HepG2 (cell line): ENCODE measurements around the gene KCTD1. TPM values are rescaled to one million over a fixed set of nuclear protein-coding genes. Genes with fewer than 3 reads are reported as not detected.

Experiments used
- ATAC-seq: fragments of 200-7000 bp; cut with Tn5 transposase; 3 replicates; pipeline ENCODE4 v1.9.1; 2020; ENCODE audit warnings: mild to moderate bottlenecking, moderate library complexity
- BruUV-seq: library from RNA; stranded (reverse); fragments of 400-500 nt; replicated peaks from 2 replicates; lab custom pipeline; 2021; lab: Mats Ljungman, UMichigan
- CTCF ChIA-PET: fragments of 300-600 bp; formaldehyde crosslinking; extraction: SDS; loops from one replicate; lab custom pipeline; 2021; ENCODE audit warnings: low total read pairs, inconsistent platforms, low intra/inter-chr PET ratio; lab: Yijun Ruan, JAX
- POLR2A ChIA-PET: fragments of 350-600 bp; sonication (Branson Sonifier 250); formaldehyde crosslinking; loops from one replicate; lab custom pipeline; 2020; ENCODE audit warnings: antibody characterized with exemption, inconsistent platforms; lab: Yijun Ruan, JAX
- DNase-seq: peaks from one replicate; pipeline ENCODE4 v3.0.0-alpha.2; 2015; ENCODE audit warnings: low spot score
- FAIRE-seq: peaks from 3 replicates; lab custom pipeline; 2011; peaks lifted over from hg19 to GRCh38; lab: Jason Lieb, UNC
- H2AFZ ChIP-seq: one replicate; pipeline ENCODE4 v1.6.1; 2011; ENCODE audit warnings: low read length, inconsistent platforms
- H3K27ac ChIP-seq: fragments of 300-600 bp; 3 replicates; pipeline ENCODE4 v1.8.0; 2011; ENCODE audit warnings: mixed run types, mild to moderate bottlenecking, mixed read lengths, low read length, inconsistent platforms; ENCODE audit not compliant: insufficient read depth; ENCODE audit errors: extremely low read length
- H3K27me3 ChIP-seq, 2 experiments: fragments of 200-600 bp in 1 of 2; 2 replicates in 1 of 2; 3 replicates in 1 of 2; pipeline versions ENCODE4 v1.6.0 to v1.8.0; 2011; ENCODE audit warnings: low read length in 2 of 2, mild to moderate bottlenecking in 2 of 2, moderate library complexity in 2 of 2, inconsistent platforms in 1 of 2; ENCODE audit not compliant: insufficient read depth in 2 of 2, control insufficient read depth in 1 of 2
- H3K36me3 ChIP-seq, 2 experiments: fragments of 200-600 bp in 1 of 2; replicated peaks in 1 of 2; 2 replicates in 1 of 2; 3 replicates in 1 of 2; pipeline versions ENCODE4 v1.5.1 to v1.8.0; 2011; ENCODE audit warnings: low read length in 2 of 2, inconsistent platforms in 1 of 2; ENCODE audit not compliant: insufficient read depth in 2 of 2, control insufficient read depth in 1 of 2
- H3K4me1 ChIP-seq: 2 replicates; pipeline ENCODE4 v1.5.1; 2012; ENCODE audit warnings: low read length, inconsistent platforms; ENCODE audit not compliant: insufficient read depth
- H3K4me2 ChIP-seq: 2 replicates; pipeline ENCODE4 v1.6.0; 2011; ENCODE audit warnings: low read depth, low read length, inconsistent platforms
- H3K4me3 ChIP-seq, 3 experiments: fragments of 200-600 bp in 1 of 3; sonication (generic), shearing (Covaris generic) in 1 of 3; replicated peaks in 1 of 3; 2 replicates each; pipeline ENCODE4 v1.5.1; 2011 to 2016; ENCODE audit warnings: low read length in 3 of 3, inconsistent platforms in 2 of 3, low read depth in 2 of 3, mild to moderate bottlenecking in 2 of 3, control low read depth in 1 of 3, mixed read lengths in 1 of 3; ENCODE audit not compliant: insufficient read depth in 1 of 3
- H3K79me2 ChIP-seq: one replicate; pipeline ENCODE4 v1.6.1; 2011; ENCODE audit warnings: low read length, inconsistent platforms; ENCODE audit not compliant: insufficient read depth
- H3K9ac ChIP-seq: 2 replicates; pipeline ENCODE4 v1.6.0; 2011; ENCODE audit warnings: mild to moderate bottlenecking, low read depth, low read length, inconsistent platforms; ENCODE audit not compliant: insufficient read depth
- H3K9me3 ChIP-seq: 2 replicates; pipeline ENCODE4 v1.5.1; 2012; ENCODE audit warnings: mild to moderate bottlenecking, low read length
- H4K20me1 ChIP-seq: 2 replicates; pipeline ENCODE4 v1.6.0; 2011; ENCODE audit warnings: inconsistent platforms, mild to moderate bottlenecking, low read length, moderate library complexity; ENCODE audit not compliant: insufficient read depth
- KDM5A ChIP-seq: fragments of 200-600 bp; sonication (generic); IDR thresholded peaks from 2 replicates; pipeline ENCODE4 v1.7.0; 2018; ENCODE audit warnings: antibody characterized with exemption, mild to moderate bottlenecking, low read length, borderline replicate concordance
- NCOA2 ChIP-seq: sonication (generic); formaldehyde crosslinking; IDR thresholded peaks from 2 replicates; pipeline ENCODE4 v1.8.0; 2022; ENCODE audit warnings: inconsistent platforms
- PPARG ChIP-seq: conservative IDR thresholded peaks from 2 replicates; pipeline ENCODE4 v1.6.1; 2016; ENCODE audit warnings: missing biosample characterization, missing genetic modification reagents
- SMAD9 ChIP-seq: sonication (generic); formaldehyde crosslinking; IDR thresholded peaks from 2 replicates; pipeline ENCODE4 v1.5.1; 2020; ENCODE audit warnings: mild to moderate bottlenecking, missing genetic modification reagents
- SOX6 ChIP-seq, 2 experiments: fragments of 450-650 bp in 1 of 2; sonication (generic) in 1 of 2; formaldehyde crosslinking in 1 of 2; IDR thresholded peaks; 2 replicates each; pipeline versions ENCODE4 v1.4.0 to v1.6.1; 2017 to 2020; ENCODE audit warnings: antibody characterized with exemption in 1 of 2, mild to moderate bottlenecking in 1 of 2, missing genetic modification reagents in 1 of 2
- TP53 ChIP-seq: sonication (generic); formaldehyde crosslinking; conservative IDR thresholded peaks from 2 replicates; pipeline ENCODE4 v1.4.0; 2020; ENCODE audit warnings: missing genetic modification reagents
- TRIM22 ChIP-seq: fragments of 450-650 bp; IDR thresholded peaks from 2 replicates; pipeline ENCODE4 v1.6.1; 2017
- U2AF2 ChIP-seq: fragments of 200-400 bp; formaldehyde crosslinking; IDR thresholded peaks from 2 replicates; pipeline ENCODE4 v1.6.1; 2017; ENCODE audit warnings: low read depth, mild to moderate bottlenecking, low read length
- ZNF276 ChIP-seq: sonication (generic); formaldehyde crosslinking; IDR thresholded peaks from 2 replicates; pipeline ENCODE4 v1.4.0; 2020; ENCODE audit warnings: mild to moderate bottlenecking, low read depth, missing genetic modification reagents
- ZNF530 ChIP-seq: sonication (generic); formaldehyde crosslinking; IDR thresholded peaks from 2 replicates; pipeline ENCODE4 v1.5.0; 2020; ENCODE audit warnings: low read depth, mild to moderate bottlenecking, missing genetic modification reagents
- ZNF644 ChIP-seq: IDR thresholded peaks from 2 replicates; pipeline ENCODE4 v1.6.1; 2016; ENCODE audit warnings: low read depth
- ZNF7 ChIP-seq: IDR thresholded peaks from 2 replicates; pipeline ENCODE4 v1.6.1; 2016; ENCODE audit warnings: missing biosample characterization, missing genetic modification reagents
- ZZZ3 ChIP-seq: sonication (generic); formaldehyde crosslinking; IDR thresholded peaks from 2 replicates; pipeline ENCODE4 v1.4.0; 2020; ENCODE audit warnings: missing genetic modification reagents, mild to moderate bottlenecking, borderline replicate concordance
- WGBS: methylation state at CpG from one replicate; pipeline ENCODE4 v1.1.6; 2017; ENCODE audit warnings: low lambda C conversion rate; 5-methylcytosine and 5-hydroxymethylcytosine counted together
- in situ Hi-C: cut with HindIII; loops from 2 replicates; pipeline ENCODE4 v1.10.0; 2017; ENCODE audit warnings: low pct_unique_long_range_greater_than_20kb; ENCODE audit not compliant: extremely low pct_ligation_motif_present
- intact Hi-C: fragments of 100-400 bp; cut with micrococcal nuclease; formaldehyde crosslinking; loops from one replicate; pipeline ENCODE4 v1.10.0; 2022; ENCODE audit not compliant: unreplicated experiment
- polyA plus RNA-seq, 8 experiments: library from polyadenylated mRNA; depleted of rRNA in 3 of 8; stranded (reverse) in 7 of 8; unstranded in 1 of 8; fragments of >200 nt; fragmentation: Illumina TruSeq in 4 of 8; extraction: Trizol in 4 of 8; gene quantifications; 2 replicates each; pipeline versions ENCODE4 v1.2.1 to v1.2.3, GENCODE V29; 2011 to 2016; ENCODE audit warnings: low read depth in 4 of 8, missing spikeins in 1 of 8, mixed read lengths in 1 of 8; ENCODE audit not compliant: insufficient read depth in 1 of 8
- total RNA-seq, 5 experiments: library from RNA; depleted of rRNA; stranded (reverse); fragments of >200 nt; fragmentation: Illumina TruSeq; extraction: Trizol; gene quantifications; 2 replicates each; pipeline ENCODE4 v1.2.3, GENCODE V29; 2016; ENCODE audit warnings: low read depth in 1 of 5

The KCTD1 gene
- total and polyA plus RNA-seq, 2 of the 13 experiments (the other 11 are each of a cell fraction or from before 2014, with no cell fraction given): 2.7 to 6.8 TPM

DNA sequence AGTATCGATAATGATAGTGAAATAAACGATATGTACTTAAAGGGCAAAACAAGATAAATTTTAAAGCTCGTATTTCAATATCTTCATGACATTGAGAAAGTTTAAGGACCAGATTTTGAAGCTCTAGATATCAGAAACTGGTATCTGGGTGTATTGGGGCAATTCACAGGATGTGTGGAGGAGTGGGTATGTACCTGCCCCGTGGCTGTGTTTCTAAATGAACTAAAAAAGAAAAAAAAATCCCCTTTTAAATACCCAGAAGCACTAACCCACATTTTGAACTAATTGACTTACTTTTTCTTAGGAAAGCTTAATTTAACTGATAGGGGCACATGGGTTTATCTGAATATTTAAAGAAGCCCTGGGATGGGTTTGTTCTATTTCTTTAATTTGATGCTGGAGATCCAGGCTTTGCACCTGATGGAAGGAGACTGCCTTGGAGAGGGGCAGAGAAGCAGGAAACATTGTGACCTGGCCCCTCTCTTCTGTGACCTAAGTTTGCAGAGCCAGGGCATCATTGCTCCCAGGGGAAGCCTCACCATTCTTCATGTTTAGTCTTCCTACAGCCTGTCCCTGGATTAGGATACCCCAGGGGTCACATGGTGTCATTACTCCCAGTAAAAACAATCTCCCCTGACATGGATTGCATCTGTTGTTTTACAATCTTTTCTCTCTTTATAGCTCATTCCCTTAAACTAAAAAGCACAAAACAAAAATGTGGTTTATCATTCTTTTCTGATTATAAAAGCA is 7.6 kb upstream of the KCTD1 start:
- TF ChIP-seq ZNF644 (CRISPR knock-in tag): no peak
- no peak for TF ChIP-seq ZZZ3 (CRISPR knock-in tag)
- no peak for TF ChIP-seq KDM5A
- no peak for TF ChIP-seq U2AF2
- no peak for TF ChIP-seq ZNF7 (CRISPR knock-in tag)
- no peak for TF ChIP-seq SOX6 (IDR thresholded peaks at IDR 0.05)
- TF ChIP-seq SOX6 (CRISPR knock-in tag; IDR thresholded peaks at IDR 0.05): no peak
- no peak for TF ChIP-seq NCOA2
- no peak for TF ChIP-seq ZNF530 (CRISPR knock-in tag)
- no peak overlapping the region for H3K4me3 ChIP-seq
- H3K79me2 ChIP-seq: no peaks in the 10 kb centered on the region
- no peak for FAIRE-seq
- no peak overlapping the region for H2AFZ ChIP-seq
- BruUV-seq: no TSS peak
- H3K9me3 ChIP-seq: no peaks in the 10 kb centered on the region
- no peaks in the 10 kb centered on the region for H3K4me1 ChIP-seq
- H3K36me3 ChIP-seq: no peaks in the 10 kb centered on the region
- H3K27me3 ChIP-seq: peaks cover 1 to 42% of the 10 kb centered on the region in 2 experiments; a peak in 3 of 5 replicates
- no peak for ATAC-seq
- no peak overlapping the region for H3K27ac ChIP-seq
- in situ Hi-C loops: no loop called here
- no peak for DNase-seq
- POLR2A ChIA-PET: no interaction called here
- no peaks in the 10 kb centered on the region for H4K20me1 ChIP-seq
- no peak overlapping the region for H3K9ac ChIP-seq
- intact Hi-C loops: no loop called here
- no peak overlapping the region for H3K4me2 ChIP-seq
- 2% methylated on average over 4 of the region's 4 CpGs for WGBS
- CTCF ChIA-PET: no interaction called here

- ATAC-seq (no peak), FAIRE-seq (no peak), DNase-seq (no peak)
- BruUV-seq: no TSS peak
- in situ Hi-C loops: no loop called here
- Histone ChIP-seq H3K36me3 (no peaks in the 10 kb centered on the region), H4K20me1 (no peaks in the 10 kb centered on the region), H3K79me2 (no peaks in the 10 kb centered on the region), H3K4me2 (no peak overlapping the region), H3K27me3 (peaks cover 4 to 53% of the 10 kb centered on the region in 2 experiments; a peak in 4 of 5 replicates), H2AFZ (no peak overlapping the region), H3K9ac (no peak overlapping the region), H3K27ac (no peak overlapping the region), H3K4me3 (no peak overlapping the region), H3K4me1 (peaks cover 10% of the 10 kb centered on the region), H3K9me3 (no peaks in the 10 kb centered on the region)
- 0% methylated on average over 1 of the region's 1 CpG for WGBS
- ChIA-PET POLR2A (no interaction called here), CTCF (no interaction called here)
- intact Hi-C loops: no loop called here
- no peak for TF ChIP-seq SMAD9 (CRISPR knock-in tag)
- TF ChIP-seq TP53: no peak
- no peak for TF ChIP-seq ZNF276 (CRISPR knock-in tag)
- no peak for TF ChIP-seq PPARG
- no peak for TF ChIP-seq TRIM22
Observed at GRCh38 chr18:26553943-26554342, 5.6 kb upstream of the KCTD1 start.
